SK-N-MC (cell line): Measurements from ENCODE around the gene ZYX.

Source experiments
- DNase-seq: peaks from one replicate; pipeline ENCODE4 v3.0.0-alpha.2; 2011; ENCODE audit warnings: low read depth, low spot score
- H3K27ac ChIP-seq: fragments of 200-600 bp; sonication (generic); 2 replicates; pipeline ENCODE4 v1.5.1; 2016; ENCODE audit warnings: mixed run types
- H3K36me3 ChIP-seq: fragments of 200-600 bp; sonication (generic); 2 replicates; pipeline ENCODE4 v1.6.1; 2017; ENCODE audit warnings: antibody characterized with exemption, low read length, mixed read lengths; ENCODE audit not compliant: insufficient read depth
- H3K4me3 ChIP-seq: fragments of 200-600 bp; sonication (generic); 2 replicates; pipeline ENCODE4 v1.5.1; 2016
- H3K9ac ChIP-seq: fragments of 200-600 bp; sonication (generic); 2 replicates; pipeline ENCODE4 v1.8.0; 2017; ENCODE audit warnings: mixed run types, mixed read lengths; ENCODE audit not compliant: insufficient read length
- H3K9me3 ChIP-seq: fragments of 200-600 bp; sonication (generic); 2 replicates; pipeline ENCODE4 v1.6.1; 2017; ENCODE audit warnings: low read depth, mild to moderate bottlenecking, antibody characterized with exemption, low read length, moderate library complexity, mixed read lengths
- EZH2 ChIP-seq: fragments of 200-600 bp; sonication (generic); IDR thresholded peaks from one replicate; pipeline ENCODE4 v1.6.1; 2017; ENCODE audit warnings: antibody characterized with exemption
- FOXP2 ChIP-seq: optimal IDR thresholded peaks from 2 replicates; pipeline ENCODE3; 2011; ENCODE audit warnings: mild to moderate bottlenecking, moderate library complexity; ENCODE audit not compliant: insufficient read depth; ENCODE audit errors: extremely low read length, control extremely low read depth
- POLR2AphosphoS5 ChIP-seq: IDR thresholded peaks from 2 replicates; pipeline ENCODE4 v1.6.1; 2012; ENCODE audit warnings: mild to moderate bottlenecking, low read depth, low read length, borderline replicate concordance

ZYX gene

DNA sequence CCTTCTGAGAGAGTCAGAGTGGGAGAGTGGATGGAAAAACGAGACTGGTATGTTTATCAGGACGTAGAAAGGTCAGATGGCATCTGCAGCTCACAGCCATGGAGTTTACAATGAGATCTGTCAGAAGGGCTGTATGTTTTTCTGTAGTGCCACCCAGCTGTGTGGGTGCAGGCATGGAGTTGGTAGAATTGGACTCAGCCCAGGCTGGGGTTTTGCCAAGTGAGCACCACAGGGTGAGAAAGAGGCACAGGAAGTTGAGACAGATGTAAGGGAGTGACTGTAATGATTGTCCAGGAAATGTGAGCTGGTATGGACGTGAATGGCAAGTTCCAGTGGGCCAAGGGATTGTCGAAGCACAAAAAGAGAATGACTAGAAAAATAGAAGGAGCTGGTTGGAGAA, 9.1 kb upstream of the ZYX start:
- DNase-seq, result no peak
- Histone ChIP-seq H3K4me3 (no peak overlapping the region), H3K9ac (no peak overlapping the region), H3K36me3 (no peaks in the 10 kb centered on the region), H3K27ac (no peak overlapping the region), H3K9me3 (no peaks in the 10 kb centered on the region)
- TF ChIP-seq EZH2, result no peak
- TF ChIP-seq POLR2AphosphoS5, result no peak
- no peak for TF ChIP-seq FOXP2

DNA sequence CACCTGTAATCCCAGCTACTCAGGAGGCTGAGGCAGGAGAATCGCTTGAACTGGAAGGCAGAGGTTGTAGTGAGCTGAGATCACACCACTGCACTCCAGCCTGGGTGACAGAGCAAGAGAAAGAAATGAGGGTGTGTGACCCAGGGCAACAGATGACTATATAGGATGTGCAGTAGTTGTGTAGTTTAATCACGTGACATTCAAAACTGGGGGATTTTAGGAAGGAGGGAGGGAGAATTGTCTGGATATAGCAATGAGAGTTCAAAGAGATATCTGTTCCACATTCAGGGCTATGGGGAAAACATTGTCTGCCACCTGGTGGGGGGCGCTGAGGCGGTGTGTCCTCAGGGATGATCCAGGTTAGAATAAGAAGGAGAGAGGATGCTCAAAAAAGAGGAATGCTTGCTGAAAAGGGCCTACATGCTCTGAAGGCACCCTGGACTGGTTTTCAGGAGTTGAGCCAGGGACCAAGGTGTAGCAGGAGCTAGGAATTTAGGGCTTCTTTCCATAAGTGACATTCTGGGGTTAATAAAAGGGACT, 7.8 kb upstream of the ZYX start:
- no peak overlapping the region for H3K9ac ChIP-seq
- no peak for DNase-seq
- H3K4me3 ChIP-seq, result no peak overlapping the region
- no peak overlapping the region for H3K27ac ChIP-seq
- no peaks in the 10 kb centered on the region for H3K9me3 ChIP-seq
- TF ChIP-seq POLR2AphosphoS5, result no peak
- TF ChIP-seq EZH2, result no peak
- TF ChIP-seq FOXP2, result no peak
- no peaks in the 10 kb centered on the region for H3K36me3 ChIP-seq

DNA sequence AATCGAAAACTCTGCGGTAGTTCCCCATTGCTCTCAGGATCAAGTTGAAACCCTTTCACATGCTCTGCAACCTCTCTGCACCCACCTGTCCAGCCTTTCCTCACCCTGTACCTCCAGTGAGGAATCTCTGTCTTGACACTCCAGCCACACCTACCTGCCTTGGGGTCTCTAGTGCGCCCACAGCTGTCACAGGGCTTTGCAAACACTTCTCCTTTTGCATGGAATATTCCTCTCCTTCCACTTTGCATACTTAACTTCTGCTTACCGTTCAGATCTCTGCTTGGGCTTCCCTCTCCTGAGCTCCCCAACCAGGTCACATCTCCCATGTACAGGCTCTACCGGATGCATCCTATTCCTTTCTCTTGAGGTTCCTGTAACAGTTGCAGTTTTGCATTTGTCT, 6.6 kb upstream of the ZYX start:
- H3K9ac ChIP-seq, result no peak overlapping the region
- no peak overlapping the region for H3K27ac ChIP-seq

GRCh38 chr7:143375298-143376034, 5.7 kb upstream of the ZYX start:
- Histone ChIP-seq H3K9ac (no peak overlapping the region), H3K27ac (no peak overlapping the region), H3K4me3 (no peak overlapping the region), H3K36me3 (no peaks in the 10 kb centered on the region), H3K9me3 (no peaks in the 10 kb centered on the region)
- TF ChIP-seq EZH2 (no peak), POLR2AphosphoS5 (no peak), FOXP2 (no peak)
- no peak for DNase-seq

More for the DNA sequence above, 6.6 kb upstream of the ZYX start:
- Histone ChIP-seq H3K4me3 (no peak overlapping the region), H3K9me3 (no peaks in the 10 kb centered on the region), H3K36me3 (no peaks in the 10 kb centered on the region)
- TF ChIP-seq FOXP2 (no peak), EZH2 (no peak), POLR2AphosphoS5 (no peak)
- DNase-seq, result no peak

- TF ChIP-seq POLR2AphosphoS5, result no peak
- no peak for TF ChIP-seq FOXP2
- TF ChIP-seq EZH2, result no peak
- Histone ChIP-seq H3K27ac (no peak overlapping the region), H3K4me3 (no peak overlapping the region), H3K36me3 (no peaks in the 10 kb centered on the region), H3K9me3 (no peaks in the 10 kb centered on the region), H3K9ac (no peak overlapping the region)
- DNase-seq, result no peak
Observed at GRCh38 chr7:143376396-143376795, 4.7 kb upstream of the ZYX start.

DNA sequence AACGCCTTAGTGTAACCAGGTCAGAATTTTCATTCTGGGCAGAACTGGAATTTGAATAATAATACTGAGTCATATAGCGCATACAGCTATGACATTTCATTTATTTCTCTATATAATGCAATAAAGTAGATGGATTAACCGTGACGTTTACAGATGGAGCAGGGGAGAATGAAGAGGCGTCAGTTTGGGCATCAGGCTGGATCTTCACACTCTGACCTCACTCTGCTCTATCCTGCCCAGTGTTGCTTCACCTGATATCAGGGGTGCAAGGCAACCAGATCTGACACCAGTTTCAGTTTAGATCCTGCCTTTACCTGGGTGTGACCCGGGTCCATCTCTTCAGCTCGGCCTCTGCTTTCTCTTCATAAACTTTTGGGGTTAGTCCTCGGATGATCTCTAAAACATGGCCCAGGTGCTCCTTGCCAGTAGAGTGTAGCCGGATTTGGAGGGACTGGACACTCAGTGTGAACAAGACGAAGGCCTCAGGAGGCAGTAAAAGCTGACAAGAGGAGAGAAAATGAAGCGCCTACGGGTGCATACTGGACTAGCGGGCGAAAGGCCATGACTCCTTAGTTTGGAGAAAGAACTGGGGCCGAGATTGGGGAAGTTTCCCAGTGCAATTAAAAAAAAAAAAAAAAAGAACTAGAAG, 1.4 kb upstream of the ZYX start:
- no peaks in the 10 kb centered on the region for H3K9me3 ChIP-seq
- no peak overlapping the region for H3K27ac ChIP-seq
- H3K4me3 ChIP-seq, result peak overlapping the region; percentile 95
- DNase-seq, result no peak
- peak overlapping the region; percentile 92 for H3K9ac ChIP-seq
- H3K36me3 ChIP-seq, result no peaks in the 10 kb centered on the region
- TF ChIP-seq POLR2AphosphoS5 (no peak), FOXP2 (no peak)

DNA sequence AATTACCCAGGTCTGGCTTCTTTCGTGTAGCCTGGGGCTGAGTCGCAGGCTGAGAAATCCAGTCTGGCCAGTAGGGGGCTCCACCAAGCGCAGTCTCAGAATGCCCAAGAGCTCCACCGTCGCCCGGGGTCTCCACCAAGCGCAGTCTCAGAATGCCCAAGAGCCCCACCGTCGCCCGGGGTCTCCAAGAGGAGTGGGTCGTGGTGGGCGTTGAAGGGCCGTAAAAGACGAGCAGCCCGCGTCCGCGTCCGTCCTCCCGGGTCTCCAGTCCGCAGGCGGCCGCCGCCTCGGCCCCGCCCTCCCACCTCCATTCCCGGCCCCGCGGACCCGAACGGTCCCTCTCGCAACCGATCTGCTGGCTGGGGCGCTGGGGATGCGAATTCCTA, 892 bp upstream of the ZYX start:
- H3K9me3 ChIP-seq, result no peaks in the 10 kb centered on the region
- TF ChIP-seq POLR2AphosphoS5 (no peak), FOXP2 (peak; percentile 28), EZH2 (no peak)
- no peak overlapping the region; the same call in 1 of the 2 replicates for H3K27ac ChIP-seq
- peak overlapping the region; percentile 95 for H3K4me3 ChIP-seq
- DNase-seq, result peak; percentile 70
- H3K36me3 ChIP-seq, result no peaks in the 10 kb centered on the region
- peak overlapping the region; percentile 92 for H3K9ac ChIP-seq

DNA sequence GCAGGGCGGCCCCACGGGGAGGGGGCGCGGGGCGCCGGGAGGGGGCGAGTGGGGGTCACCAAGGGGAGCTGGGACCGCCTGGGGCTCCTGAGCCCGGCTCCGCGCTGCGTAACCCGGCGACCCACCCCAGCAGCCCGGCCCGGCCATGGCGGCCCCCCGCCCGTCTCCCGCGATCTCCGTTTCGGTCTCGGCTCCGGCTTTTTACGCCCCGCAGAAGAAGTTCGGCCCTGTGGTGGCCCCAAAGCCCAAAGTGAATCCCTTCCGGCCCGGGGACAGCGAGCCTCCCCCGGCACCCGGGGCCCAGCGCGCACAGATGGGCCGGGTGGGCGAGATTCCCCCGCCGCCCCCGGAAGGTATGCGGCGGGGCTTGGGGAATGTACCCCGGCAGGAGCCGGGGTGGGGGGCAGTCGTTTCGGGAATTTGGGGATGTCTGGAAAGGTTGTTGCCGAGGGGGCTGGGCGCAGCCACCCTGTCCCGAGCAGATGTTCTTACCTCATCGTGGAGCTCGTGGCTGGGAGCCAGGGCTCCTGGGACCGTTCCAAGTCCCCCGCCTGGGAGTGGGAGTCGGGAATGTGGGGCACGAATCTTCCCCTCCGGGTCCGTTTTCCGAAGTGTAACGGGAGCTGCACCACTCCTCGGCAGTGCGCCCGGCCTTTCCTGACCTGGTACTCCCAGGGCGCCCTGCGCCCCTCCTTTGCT, 431 bp downstream of the ZYX start:
- H3K9ac ChIP-seq, result peak overlapping the region; percentile 92
- DNase-seq, result no peak
- H3K9me3 ChIP-seq, result no peaks in the 10 kb centered on the region
- H3K36me3 ChIP-seq, result no peaks in the 10 kb centered on the region
- TF ChIP-seq POLR2AphosphoS5 (peak; percentile 19), FOXP2 (no peak)
- H3K27ac ChIP-seq, result peak overlapping the region; percentile 50; the same call in 1 of the 2 replicates
- peak overlapping the region; percentile 95 for H3K4me3 ChIP-seq
